SU-DHL-6 (cell line): ENCODE results near the gene ASIP.

Experiments
- EZH2phosphoT487 ChIP-seq: fragments of 200-600 bp; sonication (generic), shearing (Covaris generic); conservative IDR thresholded peaks from 2 replicates; pipeline ENCODE4 v1.6.1; 2018; ENCODE audit warnings: mild to moderate bottlenecking, antibody characterized with exemption, low read length, moderate library complexity, mixed read lengths
- TF ChIP-seq, protein P1 (sequence below): fragments of 200-600 bp; sonication (generic); IDR thresholded peaks from one replicate; pipeline ENCODE4 v1.5.1; 2017; ENCODE audit warnings: antibody characterized with exemption, mild to moderate bottlenecking, low read length, moderate library complexity; ENCODE audit not compliant: insufficient read depth, poor library complexity, severe bottlenecking

DNA sequence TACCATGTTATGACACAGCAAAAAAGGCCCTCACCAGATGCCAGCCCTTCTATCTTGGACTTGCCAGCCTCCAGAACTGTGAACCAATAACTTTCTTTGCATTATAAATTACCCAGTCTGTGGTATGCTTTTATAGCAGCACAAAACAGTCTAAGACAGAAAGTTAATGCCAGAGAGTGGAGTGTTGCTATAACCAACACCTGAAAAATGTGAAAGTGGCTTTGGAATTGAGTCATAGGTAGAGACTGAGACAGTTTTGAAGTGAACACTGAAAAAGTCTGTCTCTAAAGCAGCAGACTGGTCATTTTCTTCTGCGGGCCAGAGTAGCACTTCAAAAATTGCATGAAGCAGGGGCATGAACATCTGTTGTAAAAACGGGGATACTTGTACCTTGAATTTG, 28.0 kb upstream of the ASIP start:
- TF ChIP-seq, protein P1, sequence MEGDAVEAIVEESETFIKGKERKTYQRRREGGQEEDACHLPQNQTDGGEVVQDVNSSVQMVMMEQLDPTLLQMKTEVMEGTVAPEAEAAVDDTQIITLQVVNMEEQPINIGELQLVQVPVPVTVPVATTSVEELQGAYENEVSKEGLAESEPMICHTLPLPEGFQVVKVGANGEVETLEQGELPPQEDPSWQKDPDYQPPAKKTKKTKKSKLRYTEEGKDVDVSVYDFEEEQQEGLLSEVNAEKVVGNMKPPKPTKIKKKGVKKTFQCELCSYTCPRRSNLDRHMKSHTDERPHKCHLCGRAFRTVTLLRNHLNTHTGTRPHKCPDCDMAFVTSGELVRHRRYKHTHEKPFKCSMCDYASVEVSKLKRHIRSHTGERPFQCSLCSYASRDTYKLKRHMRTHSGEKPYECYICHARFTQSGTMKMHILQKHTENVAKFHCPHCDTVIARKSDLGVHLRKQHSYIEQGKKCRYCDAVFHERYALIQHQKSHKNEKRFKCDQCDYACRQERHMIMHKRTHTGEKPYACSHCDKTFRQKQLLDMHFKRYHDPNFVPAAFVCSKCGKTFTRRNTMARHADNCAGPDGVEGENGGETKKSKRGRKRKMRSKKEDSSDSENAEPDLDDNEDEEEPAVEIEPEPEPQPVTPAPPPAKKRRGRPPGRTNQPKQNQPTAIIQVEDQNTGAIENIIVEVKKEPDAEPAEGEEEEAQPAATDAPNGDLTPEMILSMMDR, result no peak
- no peak for TF ChIP-seq EZH2phosphoT487
